DMS114 treated with DMSO at 0.1 percent for 48 hours (cell line): ENCODE results near the gene PIP4K2C.
A peak's percentile ranks its signal among the peaks of the same experiment; 100 is the strongest.
"Not testable (repeated sequence)": the region's sequence is repeated elsewhere in the genome, so short reads cannot be mapped to it uniquely, and the experiment has no call there.

Experiments
- DNase-seq: peaks from one replicate; lab custom pipeline; 2025; ENCODE audit not compliant: unreplicated experiment; lab: John Stamatoyannopoulos, UW

Gene PIP4K2C

DNA sequence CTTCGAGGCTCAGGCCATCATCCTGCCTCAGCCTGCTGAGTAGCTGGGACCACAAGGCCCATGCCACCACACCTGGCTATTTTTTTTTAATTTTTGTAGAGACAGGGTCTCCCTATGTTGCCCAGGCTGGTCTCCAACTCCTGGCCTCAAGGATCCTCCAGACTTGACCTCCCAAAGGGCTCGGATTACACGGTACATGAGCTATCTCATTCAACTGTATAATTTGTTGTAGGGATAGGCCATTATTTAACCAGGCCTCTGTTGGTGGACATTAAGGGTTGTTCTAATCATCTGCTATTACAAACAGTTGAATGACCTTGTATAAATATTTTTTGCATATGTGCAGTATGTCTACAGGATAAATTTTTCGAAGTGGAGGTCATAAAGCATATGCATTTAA lies 32.1 kb upstream of the PIP4K2C start:
- DNase-seq = no peak

DNA sequence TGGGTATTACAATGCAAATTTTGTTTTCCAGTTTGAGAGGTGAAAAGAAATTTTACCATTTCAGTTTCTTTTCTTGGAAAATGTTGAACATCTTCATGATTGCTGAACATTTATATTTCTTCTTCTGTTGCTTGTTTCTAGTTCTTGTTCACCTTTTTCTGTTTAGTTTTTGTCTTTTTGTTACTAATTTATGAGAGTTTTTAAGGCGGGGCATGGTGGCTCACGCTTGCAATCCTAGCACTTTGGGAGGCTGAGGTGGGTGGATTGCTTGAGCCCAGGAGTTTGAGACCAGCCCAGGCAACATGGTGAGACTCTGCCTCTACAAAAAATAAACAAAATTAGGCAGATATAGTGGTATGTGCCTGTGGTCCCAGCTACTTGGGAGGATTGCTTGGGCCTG lies 30.5 kb upstream of the PIP4K2C start:
- DNase-seq = no peak

DNA sequence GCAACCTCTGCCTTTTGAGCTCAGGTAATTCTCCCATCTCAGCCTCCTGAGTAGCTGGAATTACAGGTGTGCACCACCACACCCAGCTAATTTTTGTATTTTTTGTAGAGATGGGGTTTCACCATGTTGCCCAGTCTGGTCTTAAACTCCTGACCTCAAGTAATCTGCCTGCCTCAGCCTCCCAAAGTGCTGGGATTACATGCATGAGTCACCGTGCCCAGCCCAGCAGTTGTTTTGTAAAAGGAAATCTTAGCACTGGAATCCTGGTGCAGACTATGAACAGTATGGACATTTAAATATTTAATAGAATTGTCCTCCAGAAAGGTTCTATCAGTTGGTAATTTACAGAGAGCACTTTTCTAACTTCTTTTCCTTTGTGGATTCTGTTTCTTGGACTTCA lies 29.9 kb upstream of the PIP4K2C start:
- not testable (repeated sequence) for DNase-seq

DNA sequence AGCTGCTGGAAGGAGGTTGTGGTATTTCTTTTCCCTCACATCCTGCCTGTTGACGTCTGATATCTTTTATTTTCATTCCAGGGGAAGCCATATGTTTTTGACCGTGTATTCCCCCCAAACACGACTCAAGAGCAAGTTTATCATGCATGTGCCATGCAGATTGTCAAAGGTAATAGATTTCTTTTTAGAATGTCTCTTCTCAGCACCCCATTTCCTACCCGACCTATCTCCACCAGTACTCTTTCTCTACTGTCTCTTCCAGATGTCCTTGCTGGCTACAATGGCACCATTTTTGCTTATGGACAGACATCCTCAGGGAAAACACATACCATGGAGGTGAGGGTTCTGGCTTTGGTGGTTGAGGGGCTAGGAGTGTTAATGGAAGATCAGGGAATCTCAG lies 27.6 kb upstream of the PIP4K2C start:
- DNase-seq = no peak

DNA sequence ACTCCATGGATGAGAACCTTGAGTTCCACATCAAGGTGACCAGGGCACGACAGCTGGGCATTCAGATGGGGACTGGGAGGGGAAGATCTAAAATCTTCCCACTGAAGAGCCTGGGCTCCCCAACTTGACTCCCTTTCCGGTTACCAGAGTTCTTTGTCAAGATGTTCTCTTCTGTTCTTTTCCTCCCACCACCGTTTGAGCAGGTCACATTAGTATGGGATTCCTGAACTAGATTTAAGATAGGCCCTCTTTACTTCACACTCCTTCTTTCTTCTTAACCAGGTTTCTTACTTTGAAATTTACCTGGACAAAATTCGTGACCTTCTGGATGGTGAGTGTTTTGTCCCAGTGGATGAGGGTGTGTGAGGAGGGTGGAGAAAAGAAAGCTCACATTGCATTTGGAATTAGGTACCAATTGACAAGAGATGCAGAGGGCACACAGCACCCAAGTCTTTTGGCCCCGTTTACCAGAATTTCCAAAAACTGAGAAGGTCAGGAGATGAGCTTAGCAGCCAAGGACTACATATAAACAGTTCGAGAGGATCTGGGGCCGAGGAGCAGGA lies 26.7 kb upstream of the PIP4K2C start:
- DNase-seq = no peak

DNA sequence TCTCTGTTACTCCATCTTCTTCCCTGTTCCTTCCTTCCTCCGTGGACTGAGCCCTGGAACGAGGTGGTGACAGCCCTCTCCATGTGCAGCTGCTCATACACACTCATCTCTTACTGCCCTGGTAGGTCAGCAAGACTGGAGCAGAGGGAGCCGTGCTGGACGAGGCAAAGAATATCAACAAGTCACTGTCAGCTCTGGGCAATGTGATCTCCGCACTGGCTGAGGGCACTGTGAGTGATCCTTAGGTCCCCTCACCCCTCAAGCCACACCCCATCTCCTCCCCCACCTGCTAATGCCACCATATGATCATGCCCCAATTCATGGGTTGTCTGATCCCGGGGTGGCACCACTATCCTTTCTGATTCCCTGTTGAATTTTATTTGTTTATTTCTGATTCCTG lies 22.2 kb upstream of the PIP4K2C start:
- no peak for DNase-seq

DNA sequence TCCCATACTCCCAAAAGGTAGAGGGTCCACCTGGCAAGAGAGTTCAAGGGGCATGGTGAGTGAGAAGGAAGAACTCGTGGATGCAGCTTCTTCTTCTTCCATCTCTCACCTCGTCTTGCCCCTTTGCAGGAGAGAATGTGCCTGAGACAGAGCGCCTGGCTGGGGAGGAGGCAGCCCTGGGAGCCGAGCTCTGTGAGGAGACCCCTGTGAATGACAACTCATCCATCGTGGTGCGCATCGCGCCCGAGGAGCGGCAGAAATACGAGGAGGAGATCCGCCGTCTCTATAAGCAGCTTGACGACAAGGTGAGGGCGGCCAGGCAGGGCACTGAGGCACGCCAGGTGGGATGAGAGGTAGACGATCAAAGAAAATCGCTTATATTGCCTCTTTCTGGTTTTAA lies 21.1 kb upstream of the PIP4K2C start:
- DNase-seq = no peak

DNA sequence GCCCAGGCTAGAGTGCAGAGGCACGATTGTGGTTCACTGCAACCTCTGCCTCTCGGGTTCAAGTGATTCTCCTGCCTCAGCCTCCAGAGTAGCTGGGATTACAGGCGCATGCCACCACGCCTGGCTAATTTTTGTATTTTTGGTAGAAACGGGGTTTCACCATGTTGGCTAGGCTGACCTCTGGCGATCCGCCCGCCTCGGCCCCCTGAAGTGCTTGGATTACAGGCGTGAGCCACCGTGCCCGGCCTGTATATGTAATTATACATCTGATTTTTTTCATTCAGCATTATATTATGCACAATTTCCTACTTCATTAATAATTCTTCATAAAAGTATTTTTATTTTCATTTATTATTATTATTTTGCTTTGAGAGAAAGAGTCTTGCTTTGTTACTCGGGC lies 20.6 kb upstream of the PIP4K2C start:
- not testable (repeated sequence) for DNase-seq

DNA sequence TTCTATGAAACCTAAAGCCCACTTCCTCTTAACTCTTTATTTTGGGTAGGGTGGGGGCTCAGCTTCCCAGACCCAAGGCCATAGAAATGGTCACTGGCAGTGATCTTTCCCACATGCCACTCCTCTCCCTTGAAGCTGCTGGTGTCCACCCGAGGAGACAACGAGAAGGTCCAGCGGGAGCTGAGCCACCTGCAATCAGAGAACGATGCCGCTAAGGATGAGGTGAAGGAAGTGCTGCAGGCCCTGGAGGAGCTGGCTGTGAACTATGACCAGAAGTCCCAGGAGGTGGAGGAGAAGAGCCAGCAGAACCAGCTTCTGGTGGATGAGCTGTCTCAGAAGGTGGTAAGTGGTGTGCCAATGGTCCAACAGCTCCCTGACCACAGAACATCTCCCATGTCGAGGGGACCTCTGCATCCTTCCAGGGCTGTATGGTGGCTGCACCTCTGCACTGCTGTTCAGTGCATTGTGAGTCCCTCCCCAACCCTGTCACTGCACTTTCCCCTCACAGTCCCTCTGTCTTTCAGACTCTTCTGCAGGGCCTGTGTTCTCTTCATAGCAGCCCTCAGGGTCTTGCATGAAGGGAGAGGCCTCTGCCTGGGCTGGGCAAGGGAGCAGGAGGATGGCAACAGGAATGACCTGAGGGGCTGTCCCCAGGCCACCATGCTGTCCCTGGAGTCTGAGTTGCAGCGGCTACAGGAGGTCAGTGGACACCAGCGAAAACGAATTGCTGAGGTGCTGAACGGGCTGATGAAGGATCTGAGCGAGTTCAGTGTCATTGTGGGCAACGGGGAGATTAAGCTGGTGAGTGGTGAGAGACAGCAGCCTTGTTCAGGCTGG lies 18.8 kb upstream of the PIP4K2C start:
- DNase-seq = no peak

DNA sequence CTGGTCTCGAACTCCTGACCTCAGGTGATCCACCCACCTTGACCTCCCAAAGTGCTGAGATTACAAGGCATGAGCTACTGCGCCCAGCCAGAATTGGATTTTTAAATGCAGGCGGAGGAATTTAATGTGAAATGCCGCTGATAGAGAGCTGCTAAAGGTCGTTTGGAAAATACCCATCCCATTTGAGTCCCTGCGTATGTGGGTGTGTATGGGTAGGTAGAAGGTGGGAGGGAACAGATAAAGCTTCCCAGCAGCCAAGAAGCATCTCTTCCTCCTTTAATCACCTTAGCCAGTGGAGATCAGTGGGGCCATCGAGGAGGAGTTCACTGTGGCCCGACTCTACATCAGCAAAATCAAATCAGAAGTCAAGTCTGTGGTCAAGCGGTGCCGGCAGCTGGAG lies 16.2 kb upstream of the PIP4K2C start:
- no peak for DNase-seq

DNA sequence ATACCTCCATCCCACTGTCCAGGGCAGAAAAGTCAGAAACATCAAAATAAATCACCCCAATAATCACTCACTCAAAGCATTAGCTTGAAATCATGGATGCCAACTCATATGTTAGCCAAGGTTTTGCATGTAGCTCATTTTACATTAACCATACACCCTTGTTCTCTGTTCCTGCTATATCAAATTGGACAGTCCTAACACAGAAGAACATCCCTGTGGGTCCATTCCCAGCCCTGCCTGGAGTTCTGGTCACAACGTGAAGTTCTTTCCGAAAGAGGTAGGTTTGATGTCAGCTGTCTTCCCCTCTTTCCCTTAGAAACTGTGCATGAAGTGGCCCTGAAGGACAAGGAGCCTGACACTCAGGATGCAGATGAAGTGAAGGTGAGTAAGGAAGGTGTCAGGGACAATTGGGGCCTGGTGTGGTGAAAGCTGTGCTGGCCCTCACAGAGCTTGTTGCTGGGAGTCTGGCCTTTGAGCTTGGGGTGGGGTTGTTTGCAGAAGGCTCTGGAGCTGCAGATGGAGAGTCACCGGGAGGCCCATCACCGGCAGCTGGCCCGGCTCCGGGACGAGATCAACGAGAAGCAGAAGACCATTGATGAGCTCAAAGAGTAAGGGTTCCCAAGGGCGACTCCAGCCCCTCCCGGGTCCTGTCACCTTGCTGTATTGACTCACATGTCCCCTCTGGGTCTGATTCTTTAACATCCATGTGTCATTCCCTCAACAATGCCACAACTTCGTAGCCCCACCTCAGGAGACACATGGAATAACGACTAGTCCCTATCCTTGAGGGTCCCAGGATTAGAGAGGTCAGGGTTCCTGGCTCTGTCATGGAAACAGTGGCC lies 15.0 kb upstream of the PIP4K2C start:
- DNase-seq = no peak

DNA sequence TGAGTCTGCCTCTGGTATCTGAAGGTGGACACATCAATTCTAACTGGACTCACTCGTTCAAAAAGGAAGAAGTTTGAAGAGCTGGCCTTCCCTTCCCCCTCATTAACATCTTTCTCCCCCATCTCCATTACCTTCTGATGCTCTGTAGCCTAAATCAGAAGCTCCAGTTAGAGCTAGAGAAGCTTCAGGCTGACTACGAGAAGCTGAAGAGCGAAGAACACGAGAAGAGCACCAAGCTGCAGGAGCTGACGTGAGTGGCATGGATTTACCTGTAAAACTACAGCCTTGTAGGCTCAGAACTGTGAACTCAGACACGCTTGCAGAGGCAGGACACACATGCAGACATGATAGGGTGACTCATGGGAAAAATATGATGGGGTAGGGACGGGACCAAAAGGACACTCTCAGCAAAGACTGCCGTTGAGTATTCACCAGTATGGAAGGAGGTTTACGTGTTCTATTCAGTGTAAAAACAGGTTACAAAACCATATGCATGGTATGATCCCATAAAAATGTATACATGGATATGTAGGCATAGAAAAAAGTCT lies 14.3 kb upstream of the PIP4K2C start:
- DNase-seq = no peak

DNA sequence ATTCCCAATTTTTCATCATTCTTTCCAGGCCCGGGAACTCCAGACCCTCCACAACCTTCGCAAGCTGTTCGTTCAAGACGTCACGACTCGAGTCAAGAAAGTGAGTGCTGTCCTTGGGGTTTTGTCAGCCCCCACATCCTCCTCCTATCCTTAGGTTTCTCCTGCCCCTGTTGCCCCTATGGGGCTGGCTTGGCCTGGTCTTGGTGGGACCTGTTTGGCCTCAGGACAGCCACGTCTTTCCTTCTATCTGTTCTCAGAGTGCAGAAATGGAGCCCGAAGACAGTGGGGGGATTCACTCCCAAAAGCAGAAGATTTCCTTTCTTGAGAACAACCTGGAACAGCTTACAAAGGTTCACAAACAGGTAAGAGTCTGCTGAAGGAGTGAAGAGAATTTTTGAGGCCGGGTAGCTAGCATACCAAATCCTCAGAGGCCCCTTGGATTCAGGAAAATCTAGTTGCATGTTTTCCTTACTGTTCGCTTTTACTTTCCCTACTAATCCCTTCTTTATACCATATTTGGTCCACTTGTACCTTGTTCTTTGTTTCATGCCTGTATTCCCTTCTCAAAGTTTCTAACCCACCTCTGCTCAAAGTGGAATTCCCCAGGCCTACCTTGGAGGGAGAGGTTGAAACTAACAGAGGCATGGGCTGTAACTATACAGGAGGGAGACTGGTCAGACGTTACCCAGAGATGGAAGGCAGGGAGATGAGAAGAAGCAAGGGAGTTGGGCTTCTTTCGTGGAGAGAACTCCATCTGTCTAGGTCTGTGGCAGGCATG lies 12.8 kb upstream of the PIP4K2C start:
- no peak for DNase-seq

DNA sequence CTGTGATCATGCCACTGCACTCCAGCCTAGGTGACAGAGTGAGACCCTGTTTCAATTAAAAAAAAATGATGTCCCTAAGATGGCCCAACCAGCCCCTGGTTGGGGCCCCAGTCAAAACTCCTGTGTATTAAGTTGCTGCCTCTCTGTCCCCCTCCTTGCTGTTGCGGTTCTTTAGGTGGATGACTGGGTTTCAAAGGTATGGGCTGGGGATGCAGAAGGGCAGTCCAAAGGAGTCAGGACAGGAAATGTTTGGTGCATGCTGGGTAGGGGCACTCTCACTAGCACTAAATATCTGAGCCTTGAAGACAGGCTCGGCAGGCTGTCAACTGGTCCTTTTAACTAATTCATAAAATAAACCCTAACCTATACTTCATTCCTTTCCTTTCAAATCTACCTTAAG lies 12.0 kb upstream of the PIP4K2C start:
- no peak for DNase-seq

DNA sequence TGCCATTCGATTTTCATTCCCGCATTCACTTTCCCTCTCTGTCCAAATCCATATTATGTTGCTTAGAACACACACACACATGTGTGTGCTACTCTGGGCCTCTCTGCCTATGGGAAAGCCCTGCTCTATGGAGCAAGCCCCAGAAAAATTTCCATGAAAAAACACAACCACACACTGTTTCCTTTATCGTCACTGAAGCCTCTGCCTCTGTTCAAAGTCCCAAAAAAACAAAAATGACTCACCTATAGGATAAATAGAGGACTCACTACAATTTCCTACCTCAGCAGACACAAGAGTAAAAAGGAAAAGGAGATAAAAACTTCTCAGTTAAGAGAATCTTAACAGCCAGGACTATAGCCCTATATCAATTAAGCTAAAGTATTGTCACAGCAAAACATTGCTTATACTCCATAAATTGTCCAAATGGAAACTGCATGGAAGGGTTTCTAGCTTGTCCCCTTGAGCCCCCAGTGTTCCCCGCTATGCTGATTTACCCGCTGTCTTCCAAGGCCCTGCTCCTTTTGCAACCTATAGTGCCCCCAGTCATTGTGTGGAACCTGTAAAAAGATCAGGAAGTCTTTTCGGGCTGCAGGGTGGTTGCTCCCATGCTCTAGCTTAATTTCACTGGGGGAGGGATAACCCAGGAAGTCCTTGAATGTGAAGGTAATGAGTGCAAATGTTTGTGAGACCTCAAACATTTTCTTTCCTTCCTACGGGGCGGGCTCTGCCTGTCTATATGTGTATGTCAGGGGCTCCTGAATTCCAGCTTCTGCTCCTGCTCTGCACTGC lies 11.1 kb upstream of the PIP4K2C start:
- DNase-seq = no peak

DNA sequence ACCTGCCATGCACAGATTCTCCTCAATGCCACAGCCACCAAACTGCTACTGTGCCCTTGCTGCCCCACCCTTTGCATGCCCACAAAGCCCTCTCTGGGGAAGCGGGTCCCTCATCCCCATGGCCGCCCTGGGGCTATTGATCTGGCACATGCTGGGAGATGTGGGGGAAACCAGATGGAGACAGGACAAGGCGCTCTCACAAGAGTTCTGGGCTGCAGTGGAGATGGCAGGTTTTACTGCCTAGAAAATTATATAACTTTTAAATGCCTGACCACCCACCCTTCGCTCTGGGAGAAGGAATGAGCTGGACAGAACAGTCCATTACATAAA lies 10.6 kb upstream of the PIP4K2C start:
- no peak for DNase-seq

DNA sequence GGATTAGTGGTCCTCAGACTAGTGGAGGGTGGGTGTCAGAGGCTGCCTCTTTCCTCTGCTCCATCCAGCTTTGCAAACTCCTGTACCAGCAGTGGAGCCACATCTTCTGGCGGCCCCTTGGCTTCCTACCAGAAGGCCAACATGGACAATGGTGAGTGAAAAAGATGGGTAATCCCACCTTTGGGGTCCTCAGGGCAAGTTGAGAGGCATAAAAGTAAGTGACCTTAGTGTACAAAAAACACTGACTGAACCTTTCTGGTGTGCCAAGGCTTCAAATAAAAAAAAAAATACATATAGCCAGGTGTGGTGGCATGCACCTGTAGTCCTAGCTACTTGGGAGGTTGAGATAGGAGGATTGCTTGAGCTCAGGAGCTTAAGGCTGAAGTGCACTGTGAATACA lies 9.2 kb upstream of the PIP4K2C start:
- DNase-seq = no peak

DNA sequence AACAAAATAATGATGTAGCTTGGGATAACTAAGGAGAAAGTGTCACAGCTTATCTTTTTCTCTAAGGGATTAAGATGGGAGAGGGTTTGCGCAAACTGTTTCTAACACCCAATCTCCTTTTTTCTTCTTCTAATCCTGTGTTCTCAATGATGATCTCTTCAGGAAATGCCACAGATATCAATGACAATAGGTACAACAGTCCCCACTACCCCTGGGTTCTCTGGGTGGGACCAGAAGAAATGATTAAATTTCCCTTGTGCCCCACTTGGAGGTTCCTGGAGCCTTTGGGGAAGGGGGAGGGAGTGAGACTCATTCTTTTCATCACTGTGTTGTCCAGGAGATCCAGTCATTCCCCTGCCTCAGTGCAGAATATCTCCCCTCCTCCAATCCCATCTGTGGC lies 8.6 kb upstream of the PIP4K2C start:
- no peak for DNase-seq

DNA sequence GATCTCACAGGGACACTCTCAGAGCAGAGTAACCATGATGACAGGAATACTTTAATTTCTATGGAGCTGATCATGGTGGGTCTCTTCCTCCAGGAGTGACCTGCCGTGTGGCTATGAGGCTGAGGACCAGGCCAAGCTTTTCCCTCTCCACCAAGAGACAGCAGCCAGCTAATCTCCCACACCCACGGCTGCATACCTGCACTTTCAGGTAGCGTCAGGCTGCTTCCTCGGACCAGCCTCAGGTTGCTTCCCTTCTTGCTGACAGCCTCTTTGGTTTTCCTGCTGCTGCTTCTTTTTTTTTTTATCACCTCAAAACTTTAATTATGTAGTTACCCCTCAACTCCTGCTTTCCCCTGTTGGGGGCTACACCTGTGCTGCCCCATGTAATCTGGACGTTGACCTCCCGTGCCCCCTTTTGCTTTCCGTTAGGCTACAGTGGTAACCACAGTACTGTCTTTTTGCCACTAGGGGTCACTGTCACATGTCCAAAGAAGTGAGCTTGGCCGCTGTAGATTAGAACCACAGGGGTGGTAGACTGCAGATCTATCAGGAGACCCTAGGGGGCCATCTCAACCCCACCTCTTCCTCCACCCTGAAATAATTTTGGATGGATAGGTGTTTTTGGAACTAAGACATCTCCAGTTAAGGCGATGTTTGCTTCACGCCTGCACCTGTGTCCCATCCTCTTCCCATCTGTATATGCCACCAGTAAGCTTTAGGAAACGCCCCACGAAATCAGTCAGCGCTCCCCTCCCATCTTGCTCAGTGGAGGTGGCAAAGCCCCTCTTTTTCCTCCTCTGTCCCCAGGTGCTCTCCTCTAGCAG lies 7.8 kb upstream of the PIP4K2C start:
- peak; percentile 82 for DNase-seq
